WTC11 (cell line): ENCODE measurements around the gene BCL7C. TPM values are rescaled to one million over a fixed set of nuclear protein-coding genes. Genes with fewer than 3 reads are reported as not detected.

Source experiments
- ATAC-seq: fragments of 200-7000 bp; cut with Tn5 transposase; 2 replicates; pipeline ENCODE4 v1.10.0; 2021; ENCODE audit warnings: mild to moderate bottlenecking, moderate library complexity
- CTCF ChIA-PET: fragments of 300-600 bp; sonication (Branson Sonifier 250); formaldehyde crosslinking; loops from one replicate; lab custom pipeline; 2021; ENCODE audit warnings: antibody characterized with exemption; lab: Charles Lee
- POLR2A ChIA-PET: fragments of 350-600 bp; sonication (Branson Sonifier 250); formaldehyde crosslinking; loops from one replicate; lab custom pipeline; 2021; ENCODE audit warnings: antibody characterized with exemption; lab: Charles Lee
- DNase-seq: peaks from one replicate; pipeline ENCODE4 v3.0.0; 2021; ENCODE audit warnings: low spot score
- H3K27ac Mint-ChIP-seq: 2 replicates; pipeline ENCODE4 v1.8.0; 2021; ENCODE audit warnings: mixed read lengths
- H3K27me3 Mint-ChIP-seq: 2 replicates; pipeline ENCODE4 v1.8.0; 2021; ENCODE audit warnings: low read depth, mild to moderate bottlenecking, moderate library complexity, mixed read lengths
- H3K36me3 Mint-ChIP-seq: 2 replicates; pipeline ENCODE4 v1.8.0; 2021; ENCODE audit warnings: mixed read lengths
- H3K4me1 Mint-ChIP-seq: 2 replicates; pipeline ENCODE4 v1.8.0; 2022; ENCODE audit warnings: mixed read lengths
- H3K4me3 Mint-ChIP-seq: 2 replicates; pipeline ENCODE4 v1.8.0; 2021; ENCODE audit warnings: mild to moderate bottlenecking, moderate library complexity, mixed read lengths
- H3K9me3 Mint-ChIP-seq: 2 replicates; pipeline ENCODE4 v1.8.0; 2021; ENCODE audit warnings: mixed read lengths
- ATF1 ChIP-seq: sonication (generic); formaldehyde crosslinking; IDR thresholded peaks from 2 replicates; pipeline ENCODE4 v1.8.1; 2023; ENCODE audit warnings: mild to moderate bottlenecking, moderate library complexity, missing genetic modification reagents
- ELF4 ChIP-seq: sonication (generic); formaldehyde crosslinking; IDR thresholded peaks from 2 replicates; pipeline ENCODE4 v1.8.1; 2022; ENCODE audit warnings: low read depth, mild to moderate bottlenecking, moderate library complexity, missing genetic modification reagents
- ESRRA ChIP-seq: sonication (generic); formaldehyde crosslinking; IDR thresholded peaks from 2 replicates; pipeline ENCODE4 v1.8.1; 2022; ENCODE audit warnings: mild to moderate bottlenecking, missing genetic modification reagents, borderline replicate concordance
- FOXJ3 ChIP-seq: sonication (generic); formaldehyde crosslinking; IDR thresholded peaks from 2 replicates; pipeline ENCODE4 v1.9.0; 2021; ENCODE audit warnings: missing genetic modification reagents, mild to moderate bottlenecking, borderline replicate concordance
- FOXP1 ChIP-seq: sonication (generic); formaldehyde crosslinking; IDR thresholded peaks from 2 replicates; pipeline ENCODE4 v1.8.0; 2022; ENCODE audit warnings: missing genetic modification reagents, mild to moderate bottlenecking, moderate library complexity, borderline replicate concordance
- IRF2 ChIP-seq: sonication (generic); formaldehyde crosslinking; IDR thresholded peaks from 2 replicates; pipeline ENCODE4 v1.8.0; 2022; ENCODE audit warnings: low read depth, missing genetic modification reagents, borderline replicate concordance
- NFATC4 ChIP-seq: fragments of 250-450 bp; sonication (Bioruptor Pico); IDR thresholded peaks from 2 replicates; pipeline ENCODE4 v1.9.0; 2021; ENCODE audit warnings: mild to moderate bottlenecking
- RELA ChIP-seq: sonication (generic); formaldehyde crosslinking; IDR thresholded peaks from 2 replicates; pipeline ENCODE4 v1.8.1; 2022; ENCODE audit warnings: missing genetic modification reagents, mild to moderate bottlenecking, borderline replicate concordance
- SMAD3 ChIP-seq: sonication (generic); formaldehyde crosslinking; IDR thresholded peaks from 2 replicates; pipeline ENCODE4 v1.8.0; 2022; ENCODE audit warnings: missing genetic modification reagents, mild to moderate bottlenecking, borderline replicate concordance
- SMAD4 ChIP-seq: sonication (generic); formaldehyde crosslinking; IDR thresholded peaks from 2 replicates; pipeline ENCODE4 v1.8.0; 2022; ENCODE audit warnings: mild to moderate bottlenecking, missing genetic modification reagents
- SP1 ChIP-seq: sonication (generic); formaldehyde crosslinking; conservative IDR thresholded peaks from 2 replicates; pipeline ENCODE4 v1.8.1; 2022; ENCODE audit warnings: missing genetic modification reagents
- ZBTB21 ChIP-seq: sonication (generic); formaldehyde crosslinking; IDR thresholded peaks from 2 replicates; pipeline ENCODE4 v1.8.1; 2023; ENCODE audit warnings: mild to moderate bottlenecking, missing genetic modification reagents, borderline replicate concordance
- ZNF138 ChIP-seq: sonication (generic); formaldehyde crosslinking; conservative IDR thresholded peaks from 2 replicates; pipeline ENCODE4 v1.8.1; 2022; ENCODE audit warnings: mild to moderate bottlenecking, moderate library complexity, missing genetic modification reagents
- ZNF317 ChIP-seq: sonication (generic); formaldehyde crosslinking; IDR thresholded peaks from 2 replicates; pipeline ENCODE4 v1.8.1; 2023; ENCODE audit warnings: low read depth, mild to moderate bottlenecking, moderate library complexity, missing genetic modification reagents, borderline replicate concordance
- ZNF423 ChIP-seq: fragments of 250-450 bp; sonication (Bioruptor Pico); IDR thresholded peaks from 2 replicates; pipeline ENCODE4 v2.1.2; 2022; ENCODE audit warnings: mild to moderate bottlenecking, moderate library complexity
- total RNA-seq: library from RNA; stranded (reverse); gene quantifications from 3 replicates; pipeline ENCODE4 v1.2.3, GENCODE V29; 2021
- TF ChIP-seq, protein P1 (sequence below): fragments of 200-600 bp; IDR thresholded peaks from 2 replicates; pipeline ENCODE4 v1.8.0; 2022; ENCODE audit warnings: antibody characterized with exemption
- TF ChIP-seq, protein P2 (sequence below): fragments of 250-450 bp; sonication (Bioruptor Pico); IDR thresholded peaks from 2 replicates; pipeline ENCODE4 v1.9.0; 2021; ENCODE audit warnings: mild to moderate bottlenecking
- TF ChIP-seq, protein P3 (sequence below): sonication (generic); formaldehyde crosslinking; IDR thresholded peaks from 2 replicates; pipeline ENCODE4 v1.8.1; 2022; ENCODE audit warnings: low read depth, missing genetic modification reagents, borderline replicate concordance
- TF ChIP-seq, protein P4 (sequence below): sonication (generic); formaldehyde crosslinking; IDR thresholded peaks from 2 replicates; pipeline ENCODE4 v1.8.0; 2023; ENCODE audit warnings: missing genetic modification reagents
- TF ChIP-seq, protein P5 (sequence below): sonication (generic); formaldehyde crosslinking; IDR thresholded peaks from 2 replicates; pipeline ENCODE4 v1.8.1; 2023; ENCODE audit warnings: mild to moderate bottlenecking, missing genetic modification reagents, moderate library complexity
- TF ChIP-seq, protein P6 (sequence below): sonication (generic); formaldehyde crosslinking; IDR thresholded peaks from 2 replicates; pipeline ENCODE4 v1.8.0; 2022; ENCODE audit warnings: mild to moderate bottlenecking, missing genetic modification reagents
- TF ChIP-seq, protein P7 (sequence below): sonication (generic); formaldehyde crosslinking; IDR thresholded peaks from 2 replicates; pipeline ENCODE4 v1.8.1; 2022; ENCODE audit warnings: missing genetic modification reagents, borderline replicate concordance
- TF ChIP-seq, protein P8 (sequence below): sonication (generic); formaldehyde crosslinking; IDR thresholded peaks from 2 replicates; pipeline ENCODE4 v1.8.1; 2023; ENCODE audit warnings: mild to moderate bottlenecking, moderate library complexity, missing genetic modification reagents
- TF ChIP-seq, protein P9 (sequence below): sonication (generic); formaldehyde crosslinking; conservative IDR thresholded peaks from 2 replicates; pipeline ENCODE4 v1.8.1; 2023; ENCODE audit warnings: mild to moderate bottlenecking, low read depth, missing genetic modification reagents, moderate library complexity

Gene BCL7C
- total RNA-seq, 1 experiment from 2014 or later = 18.3 TPM

DNA sequence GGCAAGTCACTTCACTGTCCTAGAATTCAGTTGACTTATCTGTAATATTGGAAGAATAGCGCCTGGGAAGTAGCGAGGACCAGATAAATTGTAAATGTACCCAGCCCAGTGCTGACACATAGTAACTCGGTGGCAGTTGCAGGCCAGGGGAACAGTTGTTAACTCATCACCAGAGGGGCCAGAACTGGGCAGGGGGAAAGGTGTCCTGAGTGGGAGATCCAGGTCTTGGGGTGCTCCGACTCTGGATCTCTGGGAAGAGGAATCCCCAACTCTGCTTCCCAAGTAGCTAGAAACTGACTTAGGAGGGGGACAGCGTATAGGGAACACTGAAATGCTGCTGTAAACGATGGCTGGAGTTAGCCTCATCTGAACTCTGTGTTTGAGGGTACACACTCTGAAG lies 23.0 kb downstream of the BCL7C start:
- Mint-ChIP-seq H3K27me3 (peaks cover 42% of the 10 kb centered on the region), H3K27ac (no peak overlapping the region), H3K36me3 (no peaks in the 10 kb centered on the region), H3K9me3 (no peaks in the 10 kb centered on the region), H3K4me3 (no peak overlapping the region), H3K4me1 (peaks cover 2% of the 10 kb centered on the region; the same call in 1 of the 2 replicates)
- DNase-seq (no peak), ATAC-seq (no peak)
- ChIA-PET POLR2A (no interaction called here), CTCF (interaction anchor here (0.9 to 3.6 kb wide), 3 partner anchors 26 to 57 kb away, joined by 5 to 18 read pairs (median 11); no protein-coding TSS in a partner anchor)
- TF ChIP-seq, protein P1, sequence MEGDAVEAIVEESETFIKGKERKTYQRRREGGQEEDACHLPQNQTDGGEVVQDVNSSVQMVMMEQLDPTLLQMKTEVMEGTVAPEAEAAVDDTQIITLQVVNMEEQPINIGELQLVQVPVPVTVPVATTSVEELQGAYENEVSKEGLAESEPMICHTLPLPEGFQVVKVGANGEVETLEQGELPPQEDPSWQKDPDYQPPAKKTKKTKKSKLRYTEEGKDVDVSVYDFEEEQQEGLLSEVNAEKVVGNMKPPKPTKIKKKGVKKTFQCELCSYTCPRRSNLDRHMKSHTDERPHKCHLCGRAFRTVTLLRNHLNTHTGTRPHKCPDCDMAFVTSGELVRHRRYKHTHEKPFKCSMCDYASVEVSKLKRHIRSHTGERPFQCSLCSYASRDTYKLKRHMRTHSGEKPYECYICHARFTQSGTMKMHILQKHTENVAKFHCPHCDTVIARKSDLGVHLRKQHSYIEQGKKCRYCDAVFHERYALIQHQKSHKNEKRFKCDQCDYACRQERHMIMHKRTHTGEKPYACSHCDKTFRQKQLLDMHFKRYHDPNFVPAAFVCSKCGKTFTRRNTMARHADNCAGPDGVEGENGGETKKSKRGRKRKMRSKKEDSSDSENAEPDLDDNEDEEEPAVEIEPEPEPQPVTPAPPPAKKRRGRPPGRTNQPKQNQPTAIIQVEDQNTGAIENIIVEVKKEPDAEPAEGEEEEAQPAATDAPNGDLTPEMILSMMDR = no peak
- TF ChIP-seq ZNF423 (CRISPR knock-in tag) (no peak), FOXP1 (CRISPR knock-in tag) (no peak), ESRRA (no peak), NFATC4 (no peak), ELF4 (CRISPR knock-in tag) (no peak), SMAD4 (CRISPR knock-in tag) (no peak), ZNF317 (no peak), SMAD3 (CRISPR knock-in tag) (no peak), ATF1 (CRISPR knock-in tag) (no peak)
- TF ChIP-seq, protein P2, sequence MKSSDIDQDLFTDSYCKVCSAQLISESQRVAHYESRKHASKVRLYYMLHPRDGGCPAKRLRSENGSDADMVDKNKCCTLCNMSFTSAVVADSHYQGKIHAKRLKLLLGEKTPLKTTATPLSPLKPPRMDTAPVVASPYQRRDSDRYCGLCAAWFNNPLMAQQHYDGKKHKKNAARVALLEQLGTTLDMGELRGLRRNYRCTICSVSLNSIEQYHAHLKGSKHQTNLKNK = no peak
- TF ChIP-seq, protein P3, sequence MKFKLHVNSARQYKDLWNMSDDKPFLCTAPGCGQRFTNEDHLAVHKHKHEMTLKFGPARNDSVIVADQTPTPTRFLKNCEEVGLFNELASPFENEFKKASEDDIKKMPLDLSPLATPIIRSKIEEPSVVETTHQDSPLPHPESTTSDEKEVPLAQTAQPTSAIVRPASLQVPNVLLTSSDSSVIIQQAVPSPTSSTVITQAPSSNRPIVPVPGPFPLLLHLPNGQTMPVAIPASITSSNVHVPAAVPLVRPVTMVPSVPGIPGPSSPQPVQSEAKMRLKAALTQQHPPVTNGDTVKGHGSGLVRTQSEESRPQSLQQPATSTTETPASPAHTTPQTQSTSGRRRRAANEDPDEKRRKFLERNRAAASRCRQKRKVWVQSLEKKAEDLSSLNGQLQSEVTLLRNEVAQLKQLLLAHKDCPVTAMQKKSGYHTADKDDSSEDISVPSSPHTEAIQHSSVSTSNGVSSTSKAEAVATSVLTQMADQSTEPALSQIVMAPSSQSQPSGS (CRISPR knock-in tag) = no peak
- TF ChIP-seq, protein P4, sequence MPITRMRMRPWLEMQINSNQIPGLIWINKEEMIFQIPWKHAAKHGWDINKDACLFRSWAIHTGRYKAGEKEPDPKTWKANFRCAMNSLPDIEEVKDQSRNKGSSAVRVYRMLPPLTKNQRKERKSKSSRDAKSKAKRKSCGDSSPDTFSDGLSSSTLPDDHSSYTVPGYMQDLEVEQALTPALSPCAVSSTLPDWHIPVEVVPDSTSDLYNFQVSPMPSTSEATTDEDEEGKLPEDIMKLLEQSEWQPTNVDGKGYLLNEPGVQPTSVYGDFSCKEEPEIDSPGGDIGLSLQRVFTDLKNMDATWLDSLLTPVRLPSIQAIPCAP (CRISPR knock-in tag) = no peak
- TF ChIP-seq, protein P5, sequence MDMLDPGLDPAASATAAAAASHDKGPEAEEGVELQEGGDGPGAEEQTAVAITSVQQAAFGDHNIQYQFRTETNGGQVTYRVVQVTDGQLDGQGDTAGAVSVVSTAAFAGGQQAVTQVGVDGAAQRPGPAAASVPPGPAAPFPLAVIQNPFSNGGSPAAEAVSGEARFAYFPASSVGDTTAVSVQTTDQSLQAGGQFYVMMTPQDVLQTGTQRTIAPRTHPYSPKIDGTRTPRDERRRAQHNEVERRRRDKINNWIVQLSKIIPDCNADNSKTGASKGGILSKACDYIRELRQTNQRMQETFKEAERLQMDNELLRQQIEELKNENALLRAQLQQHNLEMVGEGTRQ (CRISPR knock-in tag) = no peak
- TF ChIP-seq, protein P6, sequence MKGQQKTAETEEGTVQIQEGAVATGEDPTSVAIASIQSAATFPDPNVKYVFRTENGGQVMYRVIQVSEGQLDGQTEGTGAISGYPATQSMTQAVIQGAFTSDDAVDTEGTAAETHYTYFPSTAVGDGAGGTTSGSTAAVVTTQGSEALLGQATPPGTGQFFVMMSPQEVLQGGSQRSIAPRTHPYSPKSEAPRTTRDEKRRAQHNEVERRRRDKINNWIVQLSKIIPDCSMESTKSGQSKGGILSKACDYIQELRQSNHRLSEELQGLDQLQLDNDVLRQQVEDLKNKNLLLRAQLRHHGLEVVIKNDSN (CRISPR knock-in tag) = no peak
- TF ChIP-seq, protein P7, sequence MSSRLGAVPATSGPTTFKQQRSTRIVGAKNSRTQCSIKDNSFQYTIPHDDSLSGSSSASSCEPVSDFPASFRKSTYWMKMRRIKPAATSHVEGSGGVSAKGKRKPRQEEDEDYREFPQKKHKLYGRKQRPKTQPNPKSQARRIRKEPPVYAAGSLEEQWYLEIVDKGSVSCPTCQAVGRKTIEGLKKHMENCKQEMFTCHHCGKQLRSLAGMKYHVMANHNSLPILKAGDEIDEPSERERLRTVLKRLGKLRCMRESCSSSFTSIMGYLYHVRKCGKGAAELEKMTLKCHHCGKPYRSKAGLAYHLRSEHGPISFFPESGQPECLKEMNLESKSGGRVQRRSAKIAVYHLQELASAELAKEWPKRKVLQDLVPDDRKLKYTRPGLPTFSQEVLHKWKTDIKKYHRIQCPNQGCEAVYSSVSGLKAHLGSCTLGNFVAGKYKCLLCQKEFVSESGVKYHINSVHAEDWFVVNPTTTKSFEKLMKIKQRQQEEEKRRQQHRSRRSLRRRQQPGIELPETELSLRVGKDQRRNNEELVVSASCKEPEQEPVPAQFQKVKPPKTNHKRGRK (CRISPR knock-in tag) = no peak

DNA sequence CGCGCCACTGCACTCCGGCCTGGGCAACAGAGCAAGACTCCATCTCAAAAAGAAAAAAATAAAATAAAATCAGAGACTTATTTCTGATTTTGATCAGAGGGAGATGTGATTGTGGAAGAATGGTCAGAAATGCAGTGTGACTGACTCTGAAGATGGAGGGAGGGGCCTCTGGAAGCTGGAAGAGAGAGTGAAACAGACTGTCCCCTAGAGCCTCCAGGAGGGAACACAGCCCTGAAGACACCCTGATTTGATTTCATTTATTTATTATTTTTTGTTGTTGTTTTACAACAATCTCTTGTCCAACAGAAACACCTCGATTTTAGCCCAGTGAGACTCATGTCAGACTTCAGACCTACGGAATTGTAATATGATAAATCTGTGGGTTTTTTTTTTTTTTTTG lies 26.1 kb downstream of the BCL7C start:
- Mint-ChIP-seq H3K9me3 (no peaks in the 10 kb centered on the region), H3K27me3 (peaks cover 27% of the 10 kb centered on the region), H3K36me3 (no peaks in the 10 kb centered on the region), H3K4me1 (no peaks in the 10 kb centered on the region), H3K4me3 (no peak overlapping the region), H3K27ac (no peak overlapping the region)
- ChIA-PET CTCF (interaction anchor here (0.5 to 3.6 kb wide), 6 partner anchors 10 to 153 kb away, joined by 3 to 23 read pairs (median 4); no protein-coding TSS in a partner anchor), POLR2A (no interaction called here)
- DNase-seq (no peak), ATAC-seq (peak; percentile 81)
- TF ChIP-seq IRF2 (CRISPR knock-in tag) (no peak), ZBTB21 (CRISPR knock-in tag) (no peak), SP1 (CRISPR knock-in tag) (no peak), FOXJ3 (CRISPR knock-in tag) (no peak), NFATC4 (no peak), ZNF138 (CRISPR knock-in tag) (no peak), RELA (CRISPR knock-in tag) (no peak)
- TF ChIP-seq, protein P8, sequence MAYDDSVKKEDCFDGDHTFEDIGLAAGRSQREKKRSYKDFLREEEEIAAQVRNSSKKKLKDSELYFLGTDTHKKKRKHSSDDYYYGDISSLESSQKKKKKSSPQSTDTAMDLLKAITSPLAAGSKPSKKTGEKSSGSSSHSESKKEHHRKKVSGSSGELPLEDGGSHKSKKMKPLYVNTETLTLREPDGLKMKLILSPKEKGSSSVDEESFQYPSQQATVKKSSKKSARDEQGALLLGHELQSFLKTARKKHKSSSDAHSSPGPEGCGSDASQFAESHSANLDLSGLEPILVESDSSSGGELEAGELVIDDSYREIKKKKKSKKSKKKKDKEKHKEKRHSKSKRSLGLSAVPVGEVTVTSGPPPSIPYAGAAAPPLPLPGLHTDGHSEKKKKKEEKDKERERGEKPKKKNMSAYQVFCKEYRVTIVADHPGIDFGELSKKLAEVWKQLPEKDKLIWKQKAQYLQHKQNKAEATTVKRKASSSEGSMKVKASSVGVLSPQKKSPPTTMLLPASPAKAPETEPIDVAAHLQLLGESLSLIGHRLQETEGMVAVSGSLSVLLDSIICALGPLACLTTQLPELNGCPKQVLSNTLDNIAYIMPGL (CRISPR knock-in tag) = no peak
- TF ChIP-seq, protein P9, sequence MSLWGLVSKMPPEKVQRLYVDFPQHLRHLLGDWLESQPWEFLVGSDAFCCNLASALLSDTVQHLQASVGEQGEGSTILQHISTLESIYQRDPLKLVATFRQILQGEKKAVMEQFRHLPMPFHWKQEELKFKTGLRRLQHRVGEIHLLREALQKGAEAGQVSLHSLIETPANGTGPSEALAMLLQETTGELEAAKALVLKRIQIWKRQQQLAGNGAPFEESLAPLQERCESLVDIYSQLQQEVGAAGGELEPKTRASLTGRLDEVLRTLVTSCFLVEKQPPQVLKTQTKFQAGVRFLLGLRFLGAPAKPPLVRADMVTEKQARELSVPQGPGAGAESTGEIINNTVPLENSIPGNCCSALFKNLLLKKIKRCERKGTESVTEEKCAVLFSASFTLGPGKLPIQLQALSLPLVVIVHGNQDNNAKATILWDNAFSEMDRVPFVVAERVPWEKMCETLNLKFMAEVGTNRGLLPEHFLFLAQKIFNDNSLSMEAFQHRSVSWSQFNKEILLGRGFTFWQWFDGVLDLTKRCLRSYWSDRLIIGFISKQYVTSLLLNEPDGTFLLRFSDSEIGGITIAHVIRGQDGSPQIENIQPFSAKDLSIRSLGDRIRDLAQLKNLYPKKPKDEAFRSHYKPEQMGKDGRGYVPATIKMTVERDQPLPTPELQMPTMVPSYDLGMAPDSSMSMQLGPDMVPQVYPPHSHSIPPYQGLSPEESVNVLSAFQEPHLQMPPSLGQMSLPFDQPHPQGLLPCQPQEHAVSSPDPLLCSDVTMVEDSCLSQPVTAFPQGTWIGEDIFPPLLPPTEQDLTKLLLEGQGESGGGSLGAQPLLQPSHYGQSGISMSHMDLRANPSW (CRISPR knock-in tag) = no peak
